Measurements from ENCODE around the gene ULK3. TPM values are rescaled to one million over a fixed set of nuclear protein-coding genes. Genes with fewer than 3 reads are reported as not detected.

ULK3 gene
- total and polyA plus RNA-seq, 2 experiments from 2014 or later: 40.4 to 45.7 TPM

GRCh38 chr15:74798388-74799254 lies 44.3 kb downstream of the ULK3 start:
- 95% methylated on average over 23 of the region's 25 CpGs for WGBS (ENCODE audit: low lambda C conversion rate, missing lambda C conversion rate)
- H2AFZ ChIP-seq: no peak overlapping the region
- H3K4me2 ChIP-seq: no peak overlapping the region
- H3K27ac ChIP-seq: no peak overlapping the region
- peaks cover 19% of the 10 kb centered on the region for H4K20me1 ChIP-seq (ENCODE audit: insufficient read depth, poor library complexity, severe bottlenecking)
- TF ChIP-seq EZH2phosphoT487 (IDR thresholded peaks at IDR 0.05; ENCODE audit: low read depth, severe bottlenecking, unreplicated experiment) (no peak), EZH2 (IDR thresholded peaks at IDR 0.05; ENCODE audit: borderline replicate concordance) (no peak), CTCF (IDR thresholded peaks at IDR 0.05; ENCODE audit: poor library complexity) (no peak)
- H3K79me2 ChIP-seq: peaks cover 26% of the 10 kb centered on the region
- H3K4me1 ChIP-seq (ENCODE audit: insufficient read depth): no peaks in the 10 kb centered on the region
- DNase-seq (ENCODE audit: low spot score): no peak
- H3K9me3 ChIP-seq (ENCODE audit: low read depth): no peaks in the 10 kb centered on the region
- H3K36me3 ChIP-seq (replicated peaks; ENCODE audit: insufficient read depth, low read depth): no peaks in the 10 kb centered on the region
- no peaks in the 10 kb centered on the region for H3K27me3 ChIP-seq
- no peak overlapping the region for H3K4me3 ChIP-seq
- no peaks in the 10 kb centered on the region for H3K9me2 ChIP-seq (replicated peaks; ENCODE audit: insufficient read depth)

- TF ChIP-seq EZH2phosphoT487 (IDR thresholded peaks at IDR 0.05; ENCODE audit: low read depth, severe bottlenecking, unreplicated experiment) (no peak), CTCF (IDR thresholded peaks at IDR 0.05; ENCODE audit: poor library complexity) (no peak), EZH2 (IDR thresholded peaks at IDR 0.05; ENCODE audit: borderline replicate concordance) (no peak)
These were observed 46.9 kb downstream of the ULK3 start for GRCh38 chr15:74795966-74796625.

GRCh38 chr15:74794970-74795349 lies 48.0 kb downstream of the ULK3 start:
- no peak for DNase-seq (ENCODE audit: low spot score)
- Histone ChIP-seq H2AFZ (no peak overlapping the region), H3K4me2 (no peak overlapping the region), H4K20me1 (ENCODE audit: insufficient read depth, poor library complexity, severe bottlenecking) (peaks cover 48% of the 10 kb centered on the region), H3K4me3 (no peak overlapping the region), H3K9me3 (ENCODE audit: low read depth) (no peaks in the 10 kb centered on the region), H3K36me3 (replicated peaks; ENCODE audit: insufficient read depth, low read depth) (no peaks in the 10 kb centered on the region), H3K9me2 (replicated peaks; ENCODE audit: insufficient read depth) (no peaks in the 10 kb centered on the region), H3K27ac (no peak overlapping the region), H3K4me1 (ENCODE audit: insufficient read depth) (peaks cover 8% of the 10 kb centered on the region), H3K79me2 (peaks cover 62% of the 10 kb centered on the region), H3K27me3 (no peaks in the 10 kb centered on the region)
- 96% methylated on average over 9 of the region's 9 CpGs for WGBS (ENCODE audit: low lambda C conversion rate, missing lambda C conversion rate)
- no peak for TF ChIP-seq CTCF (IDR thresholded peaks at IDR 0.05; ENCODE audit: poor library complexity)
- TF ChIP-seq EZH2 (IDR thresholded peaks at IDR 0.05; ENCODE audit: borderline replicate concordance): no peak

More at GRCh38 chr15:74795966-74796625, 46.9 kb downstream of the ULK3 start:
- no peak overlapping the region for H3K4me2 ChIP-seq
- H3K79me2 ChIP-seq: peaks cover 51% of the 10 kb centered on the region
- no peaks in the 10 kb centered on the region for H3K36me3 ChIP-seq (replicated peaks; ENCODE audit: insufficient read depth, low read depth)
- H3K9me2 ChIP-seq (replicated peaks; ENCODE audit: insufficient read depth): no peaks in the 10 kb centered on the region
- WGBS (ENCODE audit: low lambda C conversion rate, missing lambda C conversion rate): 97% methylated on average over 14 of the region's 14 CpGs
- H3K9me3 ChIP-seq (ENCODE audit: low read depth): no peaks in the 10 kb centered on the region
- H2AFZ ChIP-seq: no peak overlapping the region
- H3K4me1 ChIP-seq (ENCODE audit: insufficient read depth): no peaks in the 10 kb centered on the region
- H3K27me3 ChIP-seq: no peaks in the 10 kb centered on the region
- H4K20me1 ChIP-seq (ENCODE audit: insufficient read depth, poor library complexity, severe bottlenecking): peaks cover 42% of the 10 kb centered on the region
- no peak overlapping the region for H3K27ac ChIP-seq
- no peak overlapping the region for H3K4me3 ChIP-seq
- no peak for DNase-seq (ENCODE audit: low spot score)

Data from hepatocyte (in vitro differentiated cells).